Large intestine (tissue), 1 donor: ENCODE results near the gene PIWIL1. TPM values are rescaled to one million over a fixed set of nuclear protein-coding genes. Genes with fewer than 3 reads are reported as not detected.

Experiments used
- polyA plus RNA-seq: library from polyadenylated mRNA; unstranded; fragments of 120-200 nt; gene quantifications from one replicate; pipeline ENCODE4 v1.2.1, GENCODE V29; 2013

The PIWIL1 gene
- polyA plus RNA-seq, 1 donor: 0.19 TPM

Other genes starting within 250 kb of the PIWIL1 start
- 1.2 TPM for gene FZD10, start 175.4 kb upstream of the PIWIL1 start, polyA plus RNA-seq